IMR-90 (cell line): ENCODE data around the gene HTR1D. TPM values are rescaled to one million over a fixed set of nuclear protein-coding genes. Genes with fewer than 3 reads are reported as not detected.
A peak's percentile ranks its signal among the peaks of the same experiment; 100 is the strongest.

Experiments
- CTCF ChIP-seq: conservative IDR thresholded peaks from 2 replicates; pipeline ENCODE4 v1.5.1; 2012; ENCODE audit warnings: mild to moderate bottlenecking, low read depth, low read length, improper control_type of control experiment
- SMC3 ChIP-seq: fragments of 150-350 bp; IDR thresholded peaks from 2 replicates; pipeline ENCODE4 v1.6.1; 2016; ENCODE audit warnings: low read depth, mild to moderate bottlenecking, antibody characterized with exemption, low read length, moderate library complexity
- polyA plus RNA-seq, 3 experiments: library from polyadenylated mRNA; depleted of rRNA; stranded (reverse); fragments of >200 nt; gene quantifications; 2 replicates each; pipeline ENCODE4 v1.2.3, GENCODE V29; 2012; ENCODE audit warnings: low replicate concordance in 1 of 3
- total RNA-seq: library from RNA; depleted of rRNA; stranded (reverse); fragments of >200 nt; gene quantifications from 2 replicates; pipeline ENCODE4 v1.2.3, GENCODE V29; 2012

HTR1D gene
- total and polyA plus RNA-seq, 2 of the 4 experiments (the other 2 are of a cell fraction) = 0.03 to 0.18 TPM

- TF ChIP-seq CTCF (no peak), SMC3 (0 out of 2 replicates have a peak, but pooled peaks have one; percentile 22)
Measured at GRCh38 chr1:23194119-23194984, 22.9 kb downstream of the HTR1D start (continued).
